Tibial artery (tissue), 4 donors: ENCODE data around the gene MORN2.

Source experiments
- DNase-seq, 2 donors: peaks; one replicate each; pipeline ENCODE4 v3.0.0-alpha.2; 2019
- H3K27ac ChIP-seq, 2 donors: fragments of 200-600 bp; sonication (generic) in 1 of 2; 1 replicate in 1 of 2; 2 replicates in 1 of 2; pipeline ENCODE4 v1.5.1; 2018 to 2019; ENCODE audit warnings: mild to moderate bottlenecking in 1 of 2
- H3K27me3 ChIP-seq, 2 donors: fragments of 200-600 bp; sonication (generic) in 1 of 2; one replicate each; pipeline versions ENCODE4 v1.5.1 to v1.6.0; 2016 to 2019
- H3K36me3 ChIP-seq, 3 donors: fragments of 200-600 bp; sonication (generic) in 2 of 3; one replicate each; pipeline ENCODE4 v1.5.1; 2016 to 2019; ENCODE audit warnings: mild to moderate bottlenecking in 2 of 3
- H3K4me1 ChIP-seq, 4 donors: fragments of 200-600 bp; sonication (generic) in 2 of 4; 1 replicate in 3 of 4; 2 replicates in 1 of 4; pipeline ENCODE4 v1.5.1; 2016 to 2019
- H3K4me3 ChIP-seq, 2 donors: fragments of 200-600 bp; sonication (generic) in 1 of 2; 1 replicate in 1 of 2; 2 replicates in 1 of 2; pipeline ENCODE4 v1.5.1; 2018 to 2019; ENCODE audit warnings: mild to moderate bottlenecking in 2 of 2
- H3K9me3 ChIP-seq, 3 donors: fragments of 200-600 bp; sonication (generic) in 1 of 3; one replicate each; pipeline ENCODE4 v1.5.1; 2016 to 2019
- intact Hi-C: fragments of 100-400 bp; cut with DNase I; formaldehyde crosslinking; loops from one replicate; pipeline ENCODE4 v1.15.0; 2023; ENCODE audit warnings: low total_unique reads
- TF ChIP-seq, protein P1 (sequence below), 2 experiments: fragments of 200-600 bp in 1 of 2; fragments of 450-650 bp in 1 of 2; IDR thresholded peaks; one replicate each; pipeline ENCODE4 v1.5.1; 2017 to 2019; ENCODE audit warnings: antibody characterized with exemption in 2 of 2, mild to moderate bottlenecking in 1 of 2, moderate library complexity in 1 of 2

The MORN2 gene

DNA sequence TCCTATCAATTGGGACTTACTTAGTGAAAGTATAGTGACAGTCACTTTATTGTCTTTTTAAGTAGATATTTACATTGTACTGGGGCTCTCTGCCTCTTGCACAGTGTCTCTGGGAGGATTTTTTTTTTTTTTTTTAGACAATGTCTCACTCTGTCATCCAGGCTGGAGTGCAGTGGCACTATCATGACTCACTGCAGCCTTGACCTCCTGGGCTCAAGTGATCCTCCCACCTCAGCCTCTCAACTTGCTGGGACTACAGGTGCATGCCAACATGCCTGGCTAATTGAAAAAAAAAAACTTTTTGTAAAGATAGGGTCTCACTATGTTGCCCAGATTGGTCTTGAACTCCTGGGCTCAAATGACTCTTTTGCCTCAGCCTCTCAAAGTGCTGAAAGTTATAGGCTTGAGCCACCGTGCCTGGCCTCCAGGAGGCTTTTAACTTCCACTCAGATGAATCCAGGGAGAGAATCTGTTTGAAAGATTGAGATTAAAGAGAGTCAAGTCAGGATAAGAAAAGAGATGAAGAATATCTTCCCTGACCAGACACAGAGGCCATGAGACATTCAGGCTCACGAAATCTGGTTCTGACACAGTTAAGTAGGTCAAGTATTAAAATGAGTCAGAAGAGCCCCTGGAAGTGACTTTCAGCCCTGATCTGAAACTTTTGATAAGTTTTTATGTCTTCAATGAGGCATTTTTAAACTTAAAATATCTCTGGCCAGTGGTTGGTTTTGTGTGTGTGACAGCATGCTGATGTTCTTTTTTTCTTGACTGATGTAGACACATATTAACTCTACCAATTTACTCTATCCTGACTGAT lies 32.2 kb downstream of the MORN2 start:
- DNase-seq, result no peak
- no peak overlapping the region for H3K27ac ChIP-seq
- no peak overlapping the region for H3K4me3 ChIP-seq
- TF ChIP-seq, protein P1, sequence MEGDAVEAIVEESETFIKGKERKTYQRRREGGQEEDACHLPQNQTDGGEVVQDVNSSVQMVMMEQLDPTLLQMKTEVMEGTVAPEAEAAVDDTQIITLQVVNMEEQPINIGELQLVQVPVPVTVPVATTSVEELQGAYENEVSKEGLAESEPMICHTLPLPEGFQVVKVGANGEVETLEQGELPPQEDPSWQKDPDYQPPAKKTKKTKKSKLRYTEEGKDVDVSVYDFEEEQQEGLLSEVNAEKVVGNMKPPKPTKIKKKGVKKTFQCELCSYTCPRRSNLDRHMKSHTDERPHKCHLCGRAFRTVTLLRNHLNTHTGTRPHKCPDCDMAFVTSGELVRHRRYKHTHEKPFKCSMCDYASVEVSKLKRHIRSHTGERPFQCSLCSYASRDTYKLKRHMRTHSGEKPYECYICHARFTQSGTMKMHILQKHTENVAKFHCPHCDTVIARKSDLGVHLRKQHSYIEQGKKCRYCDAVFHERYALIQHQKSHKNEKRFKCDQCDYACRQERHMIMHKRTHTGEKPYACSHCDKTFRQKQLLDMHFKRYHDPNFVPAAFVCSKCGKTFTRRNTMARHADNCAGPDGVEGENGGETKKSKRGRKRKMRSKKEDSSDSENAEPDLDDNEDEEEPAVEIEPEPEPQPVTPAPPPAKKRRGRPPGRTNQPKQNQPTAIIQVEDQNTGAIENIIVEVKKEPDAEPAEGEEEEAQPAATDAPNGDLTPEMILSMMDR (IDR thresholded peaks at IDR 0.05), result no peak
- no peaks in the 10 kb centered on the region for H3K27me3 ChIP-seq
- intact Hi-C loops, result no loop called here
- H3K4me1 ChIP-seq, result no peaks in the 10 kb centered on the region
- no peaks in the 10 kb centered on the region for H3K9me3 ChIP-seq
- no peaks in the 10 kb centered on the region for H3K36me3 ChIP-seq

DNA sequence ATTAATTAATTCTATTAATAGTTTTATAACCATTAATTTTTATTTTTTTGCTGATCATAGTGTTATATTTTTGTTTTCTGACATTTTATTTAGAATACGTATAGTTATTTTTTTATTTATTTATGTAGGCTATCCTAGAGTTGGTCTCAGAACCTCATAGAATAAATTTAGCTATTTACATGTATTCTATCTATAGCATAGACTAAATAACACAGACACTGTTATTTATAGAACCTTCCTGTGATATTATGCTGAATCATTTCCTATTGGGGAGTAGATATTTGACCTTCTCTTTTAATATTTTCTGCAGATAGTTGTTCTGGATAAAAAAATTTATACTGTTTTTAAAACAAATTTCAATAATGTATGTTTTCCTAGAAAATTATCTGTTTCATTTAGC lies 34.1 kb downstream of the MORN2 start:
- no peaks in the 10 kb centered on the region for H3K27me3 ChIP-seq
- H3K36me3 ChIP-seq, result no peaks in the 10 kb centered on the region
- H3K27ac ChIP-seq, result no peak overlapping the region
- no peaks in the 10 kb centered on the region for H3K4me1 ChIP-seq
- TF ChIP-seq, protein P1 (IDR thresholded peaks at IDR 0.05), result no peak
- DNase-seq, result no peak
- intact Hi-C loops, result no loop called here
- H3K4me3 ChIP-seq, result no peak overlapping the region
- H3K9me3 ChIP-seq, result no peaks in the 10 kb centered on the region

DNA sequence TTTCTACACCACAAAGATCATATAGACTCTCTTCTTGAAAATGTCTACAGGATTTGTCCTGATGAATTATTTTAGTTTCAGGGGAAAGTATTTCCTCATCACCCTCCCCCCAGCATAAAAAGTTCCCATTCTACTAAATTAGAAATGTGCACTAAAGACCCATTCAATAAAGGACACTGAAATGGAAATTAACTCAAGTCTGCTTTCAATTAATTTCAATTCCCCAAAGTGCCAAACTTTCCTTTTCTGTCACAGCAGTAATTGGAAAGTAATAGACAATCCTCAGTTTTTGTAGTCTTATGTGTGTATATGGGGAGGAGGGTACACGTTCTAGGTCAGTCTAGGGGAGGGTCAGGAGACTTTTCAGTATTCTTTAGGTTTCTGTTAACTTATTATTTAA lies 35.4 kb downstream of the MORN2 start:
- Histone ChIP-seq H3K4me3 (no peak overlapping the region), H3K4me1 (no peaks in the 10 kb centered on the region), H3K9me3 (no peaks in the 10 kb centered on the region), H3K27ac (no peak overlapping the region), H3K36me3 (no peaks in the 10 kb centered on the region), H3K27me3 (no peaks in the 10 kb centered on the region)
- no peak for DNase-seq
- TF ChIP-seq, protein P1 (IDR thresholded peaks at IDR 0.05), result no peak
- intact Hi-C loops, result no loop called here

DNA sequence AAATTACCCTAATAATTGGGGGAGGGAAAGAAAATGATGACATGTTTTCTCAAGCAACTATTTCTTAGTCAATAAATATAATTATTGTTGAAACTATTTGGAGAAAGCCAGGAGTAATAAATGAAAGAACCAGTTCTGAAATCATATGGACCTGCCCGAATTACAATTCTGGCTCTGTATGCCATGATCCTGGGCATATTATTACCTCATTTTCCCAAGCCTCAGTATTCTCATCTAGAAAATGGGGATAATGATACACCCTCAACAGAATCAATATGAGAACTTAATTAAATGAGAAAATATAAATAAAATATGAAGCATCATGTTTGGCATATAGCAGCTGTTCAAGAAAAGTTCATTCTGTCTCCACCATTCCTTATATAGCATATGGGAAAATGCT lies 36.8 kb downstream of the MORN2 start:
- intact Hi-C loops, result no loop called here
- DNase-seq, result no peak
- TF ChIP-seq, protein P1 (IDR thresholded peaks at IDR 0.05), result no peak
- Histone ChIP-seq H3K4me3 (no peak overlapping the region), H3K27me3 (no peaks in the 10 kb centered on the region), H3K9me3 (no peaks in the 10 kb centered on the region), H3K4me1 (no peaks in the 10 kb centered on the region), H3K36me3 (no peaks in the 10 kb centered on the region), H3K27ac (no peak overlapping the region)

DNA sequence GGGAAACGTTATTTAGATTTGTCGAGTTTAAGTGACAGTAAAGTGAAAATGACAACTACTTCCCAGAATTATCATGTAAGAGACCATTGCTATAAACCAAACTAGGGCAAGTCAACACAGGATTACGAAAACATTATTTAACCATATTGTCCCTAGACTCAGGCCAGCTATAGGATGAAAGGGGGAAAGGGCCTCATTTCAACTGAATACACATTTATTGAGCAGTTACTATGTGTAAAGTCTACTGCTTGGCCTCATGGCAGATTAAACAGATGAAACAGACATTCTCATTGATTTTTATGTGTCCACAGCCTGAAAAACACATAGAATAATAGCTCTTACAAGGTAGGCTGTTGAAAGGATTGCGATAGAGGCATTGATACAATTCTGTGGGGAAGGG lies 46.6 kb downstream of the MORN2 start:
- Histone ChIP-seq H3K4me1 (no peaks in the 10 kb centered on the region), H3K4me3 (no peak overlapping the region), H3K27me3 (no peaks in the 10 kb centered on the region), H3K36me3 (peaks cover 0 to 13% (median 0%) of the 10 kb centered on the region in 3 donors), H3K9me3 (no peaks in the 10 kb centered on the region), H3K27ac (no peak overlapping the region)
- TF ChIP-seq, protein P1 (IDR thresholded peaks at IDR 0.05), result no peak
- DNase-seq, result no peak
- intact Hi-C loops, result no loop called here
